Thoracic aorta (tissue), 2 donors: ENCODE results near the gene KIAA1671. TPM values are rescaled to one million over a fixed set of nuclear protein-coding genes. Genes with fewer than 3 reads are reported as not detected.

Source experiments
- ATAC-seq: fragments of 150-250 bp; one replicate; pipeline ENCODE4 v1.8.0; 2017; ENCODE audit warnings: low read depth; ENCODE audit not compliant: insufficient number of reproducible peaks, low FRiP score
- DNase-seq: peaks from one replicate; pipeline ENCODE4 v3.0.0-alpha.2; 2020; ENCODE audit warnings: low spot score
- H3K27ac ChIP-seq, 2 donors: fragments of 200-600 bp; sonication (generic); 1 replicate in 1 of 2; 2 replicates in 1 of 2; pipeline ENCODE4 v1.5.1; 2016; ENCODE audit warnings: mild to moderate bottlenecking in 2 of 2, moderate library complexity in 2 of 2
- H3K27me3 ChIP-seq: fragments of 200-600 bp; sonication (generic); replicated peaks from 2 replicates; pipeline ENCODE4 v1.6.0; 2016; ENCODE audit warnings: mild to moderate bottlenecking; ENCODE audit not compliant: insufficient read depth
- H3K36me3 ChIP-seq: fragments of 200-600 bp; sonication (generic); one replicate; pipeline ENCODE4 v1.5.1; 2016
- H3K4me1 ChIP-seq, 2 donors: fragments of 200-600 bp; sonication (generic); 1 replicate in 1 of 2; 2 replicates in 1 of 2; pipeline versions ENCODE4 v1.5.1 to v1.6.0; 2016; ENCODE audit warnings: low read depth in 2 of 2, mild to moderate bottlenecking in 1 of 2; ENCODE audit not compliant: control insufficient read depth in 1 of 2
- H3K4me3 ChIP-seq: fragments of 200-600 bp; sonication (generic); 2 replicates; pipeline ENCODE4 v1.5.1; 2016; ENCODE audit warnings: mild to moderate bottlenecking
- H3K9me3 ChIP-seq: fragments of 200-600 bp; sonication (generic); 2 replicates; pipeline ENCODE4 v1.5.1; 2016
- CTCF ChIP-seq: fragments of 200-600 bp; sonication (generic); IDR thresholded peaks from one replicate; pipeline ENCODE4 v1.5.1; 2019; ENCODE audit warnings: antibody characterized with exemption
- total RNA-seq, 2 donors: library from RNA; depleted of rRNA; stranded (reverse); fragments of >200 nt; gene quantifications; one replicate each; pipeline versions ENCODE4 v1.1.0 to v1.2.3, GENCODE V29; 2016

The KIAA1671 gene
- total RNA-seq, 2 donors from 2014 or later, result 57.8 to 86.8 TPM

- peaks cover 30 to 39% of the 10 kb centered on the region in 2 donors for H3K4me1 ChIP-seq
These were observed 160.2 kb downstream of the KIAA1671 start for GRCh38 chr22:25112538-25113253.

GRCh38 chr22:25113316-25113721 lies 160.8 kb downstream of the KIAA1671 start:
- TF ChIP-seq CTCF, result no peak
- Histone ChIP-seq H3K36me3 (peaks cover 6% of the 10 kb centered on the region), H3K4me1 (peaks cover 30 to 42% of the 10 kb centered on the region in 2 donors), H3K9me3 (no peaks in the 10 kb centered on the region), H3K27me3 (no peaks in the 10 kb centered on the region), H3K27ac (peak overlapping the region; percentile 88 to 89), H3K4me3 (no peak overlapping the region)
- DNase-seq, result no peak
- ATAC-seq, result no peak

More at GRCh38 chr22:25112538-25113253, 160.2 kb downstream of the KIAA1671 start:
- Histone ChIP-seq H3K4me3 (peak overlapping the region; percentile 78), H3K27ac (peak overlapping the region; percentile 88 to 89), H3K36me3 (peaks cover 3% of the 10 kb centered on the region), H3K9me3 (no peaks in the 10 kb centered on the region), H3K27me3 (no peaks in the 10 kb centered on the region)
- no peak for ATAC-seq
- no peak for DNase-seq
- TF ChIP-seq CTCF, result no peak

- no peak overlapping the region for H3K4me3 ChIP-seq
- no peaks in the 10 kb centered on the region for H3K27me3 ChIP-seq
- H3K9me3 ChIP-seq, result no peaks in the 10 kb centered on the region
- peak overlapping the region; percentile 8 to 89 for H3K27ac ChIP-seq
- peaks cover 34 to 52% of the 10 kb centered on the region in 2 donors for H3K4me1 ChIP-seq
- TF ChIP-seq CTCF, result no peak
- peaks cover 9% of the 10 kb centered on the region for H3K36me3 ChIP-seq
- DNase-seq, result no peak
- ATAC-seq, result no peak
These were observed 162.2 kb downstream of the KIAA1671 start for GRCh38 chr22:25114369-25115362.

- Histone ChIP-seq H3K36me3 (peaks cover 5% of the 10 kb centered on the region), H3K4me3 (no peak overlapping the region), H3K4me1 (peaks cover 17 to 45% of the 10 kb centered on the region in 2 donors), H3K27ac (peak overlapping the region in 1 of 2 donors; percentile 42), H3K9me3 (no peaks in the 10 kb centered on the region), H3K27me3 (no peaks in the 10 kb centered on the region)
- ATAC-seq (no peak), DNase-seq (no peak)
- TF ChIP-seq CTCF, result no peak
These were observed 167.1 kb downstream of the KIAA1671 start for GRCh38 chr22:25119609-25120008.

- Histone ChIP-seq H3K9me3 (no peaks in the 10 kb centered on the region), H3K36me3 (peaks cover 5% of the 10 kb centered on the region), H3K4me1 (peaks cover 14 to 40% of the 10 kb centered on the region in 2 donors), H3K27ac (peak overlapping the region in 1 of 2 donors; percentile 42), H3K27me3 (no peaks in the 10 kb centered on the region), H3K4me3 (no peak overlapping the region)
- DNase-seq (no peak), ATAC-seq (no peak)
- TF ChIP-seq CTCF, result no peak
These were observed 167.6 kb downstream of the KIAA1671 start for GRCh38 chr22:25120093-25120561.
